Inflammatory macrophage treated with lipopolysaccharide for 1 hour (primary cell): ENCODE results near the gene OVCA2.
"Not testable (repeated sequence)": the region's sequence is repeated elsewhere in the genome, so short reads cannot be mapped to it uniquely, and the experiment has no call there.

Experiments
- DNase-seq, 2 donors: peaks; one replicate each; pipeline ENCODE4 v3.0.0-alpha.2; 2020 to 2022

Gene OVCA2

DNA sequence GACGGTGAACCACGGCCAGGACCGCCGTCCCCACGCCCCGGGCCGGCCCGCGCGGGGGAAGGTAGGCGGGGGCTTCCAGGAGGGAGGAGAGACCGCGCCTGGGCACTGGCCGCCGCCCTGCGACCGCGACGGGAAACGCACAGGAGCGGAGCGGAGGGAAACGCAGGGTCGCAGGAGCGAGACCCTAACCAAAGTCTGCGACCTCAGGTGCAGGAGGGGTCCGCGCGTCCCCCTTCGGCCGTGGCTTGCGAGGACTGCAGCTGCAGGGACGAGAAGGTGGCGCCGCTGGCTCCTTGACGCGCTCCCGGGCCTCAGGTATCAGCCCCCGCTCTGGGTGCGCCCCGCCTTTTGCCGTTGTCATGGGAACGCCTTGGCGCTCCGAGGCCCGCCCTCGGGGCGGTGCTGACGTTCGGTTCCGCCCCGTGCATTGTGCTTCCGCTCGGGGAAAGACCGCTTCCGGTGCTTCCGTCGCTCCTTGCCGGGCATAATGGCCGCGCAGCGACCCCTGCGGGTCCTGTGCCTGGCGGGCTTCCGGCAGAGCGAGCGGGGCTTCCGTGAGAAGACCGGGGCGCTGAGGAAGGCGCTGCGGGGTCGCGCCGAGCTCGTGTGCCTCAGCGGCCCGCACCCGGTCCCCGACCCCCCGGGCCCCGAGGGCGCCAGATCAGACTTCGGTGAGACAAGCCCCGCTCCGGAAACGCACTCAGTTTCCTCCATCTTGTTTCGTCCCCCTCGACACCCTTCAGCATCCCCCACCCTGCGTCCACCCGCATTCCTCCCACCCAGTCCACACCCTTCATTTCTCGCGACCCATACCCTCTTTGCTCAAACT is at the start of gene OVCA2:
Gene OVCA2 (plus strand): TSS at position 462 of the 829 bp plus-strand sequence. CDS start 26 bp downstream, at position 488.
- DNase-seq, result peak; percentile 88 to 95

DNA sequence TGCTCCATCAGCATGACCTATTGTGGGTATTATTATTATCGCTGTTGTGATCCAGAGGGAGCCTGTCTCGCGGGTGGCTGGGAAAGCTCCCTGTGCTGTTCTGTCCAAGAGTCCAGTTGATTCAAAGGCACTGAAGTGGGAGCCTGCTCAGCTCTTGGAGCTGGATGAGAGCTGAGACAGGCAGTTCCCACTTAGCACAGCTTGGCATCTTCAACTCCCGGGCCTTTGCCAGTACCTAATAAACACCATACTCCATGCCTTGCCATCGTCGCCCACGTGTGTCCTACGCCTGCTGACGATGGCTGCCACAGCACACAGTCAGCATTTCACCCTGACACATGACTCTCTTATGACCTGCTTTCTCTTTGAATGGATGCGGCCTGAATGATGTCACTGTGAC is 49.3 kb upstream of the OVCA2 start:
- no peak for DNase-seq

DNA sequence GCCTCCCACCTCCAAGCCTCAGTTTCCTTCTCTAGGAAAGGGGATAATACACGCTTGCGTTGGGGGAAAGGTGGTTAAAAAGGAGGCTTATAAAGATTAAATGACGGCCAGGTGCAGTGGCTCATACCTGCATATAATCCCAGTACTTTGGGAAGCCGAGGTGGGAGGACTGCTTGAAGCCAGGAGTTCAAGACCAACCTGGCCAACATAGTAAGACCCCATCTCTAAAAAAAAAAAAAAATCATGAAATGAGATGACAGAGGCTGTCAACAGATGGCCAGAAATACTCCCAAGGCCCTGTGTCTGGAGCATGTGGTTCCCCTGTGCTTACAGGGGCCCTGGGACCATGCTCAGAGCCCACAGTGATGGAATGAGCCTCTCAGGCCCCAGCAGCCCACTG is 47.1 kb upstream of the OVCA2 start:
- no peak for DNase-seq

DNA sequence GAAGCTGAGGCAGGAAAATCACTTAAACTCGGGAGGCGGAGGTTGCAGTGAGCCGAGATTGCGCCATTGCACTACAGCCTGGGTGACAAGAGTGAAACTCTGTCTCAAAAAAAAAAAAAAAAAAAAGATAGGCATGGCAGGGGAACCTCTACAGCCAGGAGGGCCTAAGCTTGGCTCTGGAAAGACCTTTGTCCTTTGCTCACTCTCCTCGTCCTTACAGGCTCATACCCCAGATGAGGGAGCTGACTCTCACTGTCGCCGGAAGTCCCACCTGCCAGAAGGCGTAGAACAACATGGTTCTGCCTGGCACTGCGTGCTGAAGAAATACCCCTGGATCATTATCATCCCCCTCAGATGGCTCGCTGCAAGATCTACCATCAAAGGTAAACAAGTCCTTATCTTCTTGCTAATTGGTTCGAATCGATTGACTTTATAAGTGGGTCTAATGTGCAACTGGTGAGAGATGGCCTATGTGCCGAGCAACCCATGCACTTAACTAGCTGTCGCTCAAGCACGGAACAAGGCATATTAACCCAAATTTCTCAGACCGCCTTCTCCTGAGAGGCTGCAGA is 46.4 kb upstream of the OVCA2 start:
- DNase-seq, result no peak

DNA sequence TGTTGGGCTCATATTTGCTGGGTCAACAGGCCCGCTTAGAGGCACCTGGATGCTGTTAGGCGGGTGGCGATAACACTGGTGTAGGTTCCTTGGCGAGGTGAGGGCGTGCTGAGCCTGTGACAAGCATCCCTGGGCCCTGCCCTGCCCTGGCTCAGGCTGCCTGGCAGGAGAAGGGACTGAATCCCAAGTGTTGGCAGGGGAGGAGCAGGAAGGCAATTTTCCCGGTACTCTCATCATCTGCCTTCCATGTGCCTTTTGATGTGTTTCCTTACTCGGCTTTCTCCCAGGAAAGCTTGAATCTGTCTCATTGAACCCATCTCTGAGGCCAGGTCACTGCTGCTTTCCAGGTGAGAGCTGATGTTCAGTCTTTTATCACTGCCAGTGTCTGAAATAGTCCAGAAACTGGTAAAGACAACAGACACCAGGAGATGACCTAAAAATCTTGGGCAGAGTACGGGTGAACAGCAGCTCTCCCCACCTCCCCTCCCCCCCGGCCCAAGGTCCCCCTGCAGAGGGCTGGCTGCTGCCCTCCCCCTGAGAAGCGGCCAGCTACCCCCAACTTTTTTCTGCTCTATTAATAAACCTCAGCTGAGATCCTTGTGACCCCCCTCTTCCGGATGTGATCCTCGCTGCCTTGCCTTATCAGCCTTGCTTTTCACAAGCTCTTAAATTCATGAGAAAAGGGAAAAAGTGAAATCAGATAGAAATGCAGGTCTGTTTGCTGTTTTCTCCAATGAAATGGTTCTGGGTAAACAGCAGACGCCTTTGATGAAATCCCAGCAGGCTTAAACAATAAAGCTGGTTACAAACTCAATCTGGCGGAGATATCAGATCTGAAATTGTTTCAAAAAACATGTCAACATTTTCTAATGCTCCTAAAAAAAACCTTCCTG is 45.7 kb upstream of the OVCA2 start:
- no peak for DNase-seq

DNA sequence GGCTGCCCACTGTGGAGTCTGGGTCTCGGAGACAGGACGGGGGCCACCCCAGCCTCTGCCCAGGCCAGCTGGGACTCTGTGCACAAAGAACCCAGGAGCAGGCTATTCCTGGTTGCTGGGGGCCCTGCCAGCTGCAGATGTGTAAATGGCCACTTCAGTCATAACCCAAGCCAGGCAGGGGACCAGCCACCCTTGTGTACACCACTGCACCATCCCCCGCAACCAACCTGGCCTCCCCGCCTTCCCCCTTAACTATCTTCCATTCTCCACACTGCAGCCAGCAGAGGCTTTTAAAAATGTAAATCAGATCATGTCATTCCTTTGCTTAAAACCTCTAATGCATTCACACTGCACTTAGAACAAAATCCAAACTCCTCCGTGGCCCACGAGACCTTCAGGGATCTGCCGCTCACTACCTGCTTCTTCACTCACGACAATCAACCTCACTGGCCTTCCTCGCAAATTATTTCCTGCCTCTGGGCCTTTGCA is 45.0 kb upstream of the OVCA2 start:
- no peak for DNase-seq

DNA sequence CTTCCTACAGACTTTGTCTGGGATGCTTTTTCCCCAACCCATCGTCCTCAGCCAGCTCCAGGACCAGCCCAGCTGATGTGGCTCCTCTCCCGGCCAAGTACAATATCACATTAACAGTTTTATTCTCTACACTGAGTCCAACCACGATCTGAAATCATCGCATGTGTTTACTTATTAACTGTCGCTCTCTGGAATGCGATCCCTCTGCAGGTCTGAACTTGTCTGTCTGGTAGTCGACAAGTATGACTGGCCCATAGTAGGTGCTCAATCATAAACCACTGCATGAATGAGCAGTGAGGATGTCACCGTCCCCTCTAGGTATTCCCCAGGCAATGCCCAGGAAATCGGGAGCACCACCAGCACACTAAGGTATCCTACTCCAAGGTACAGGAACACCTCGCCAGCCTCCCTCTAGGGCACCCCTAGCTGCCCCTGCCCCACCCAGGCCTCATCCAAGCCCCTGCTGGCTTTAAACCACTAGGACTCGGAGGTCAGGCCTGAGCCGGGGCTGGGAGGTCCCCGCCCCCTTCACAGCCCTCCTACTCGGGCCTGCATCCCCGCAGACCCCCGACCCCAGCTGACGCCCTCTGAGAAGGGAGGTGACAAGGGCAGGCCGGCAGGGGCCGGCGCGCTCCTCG is 44.4 kb upstream of the OVCA2 start:
- no peak for DNase-seq

DNA sequence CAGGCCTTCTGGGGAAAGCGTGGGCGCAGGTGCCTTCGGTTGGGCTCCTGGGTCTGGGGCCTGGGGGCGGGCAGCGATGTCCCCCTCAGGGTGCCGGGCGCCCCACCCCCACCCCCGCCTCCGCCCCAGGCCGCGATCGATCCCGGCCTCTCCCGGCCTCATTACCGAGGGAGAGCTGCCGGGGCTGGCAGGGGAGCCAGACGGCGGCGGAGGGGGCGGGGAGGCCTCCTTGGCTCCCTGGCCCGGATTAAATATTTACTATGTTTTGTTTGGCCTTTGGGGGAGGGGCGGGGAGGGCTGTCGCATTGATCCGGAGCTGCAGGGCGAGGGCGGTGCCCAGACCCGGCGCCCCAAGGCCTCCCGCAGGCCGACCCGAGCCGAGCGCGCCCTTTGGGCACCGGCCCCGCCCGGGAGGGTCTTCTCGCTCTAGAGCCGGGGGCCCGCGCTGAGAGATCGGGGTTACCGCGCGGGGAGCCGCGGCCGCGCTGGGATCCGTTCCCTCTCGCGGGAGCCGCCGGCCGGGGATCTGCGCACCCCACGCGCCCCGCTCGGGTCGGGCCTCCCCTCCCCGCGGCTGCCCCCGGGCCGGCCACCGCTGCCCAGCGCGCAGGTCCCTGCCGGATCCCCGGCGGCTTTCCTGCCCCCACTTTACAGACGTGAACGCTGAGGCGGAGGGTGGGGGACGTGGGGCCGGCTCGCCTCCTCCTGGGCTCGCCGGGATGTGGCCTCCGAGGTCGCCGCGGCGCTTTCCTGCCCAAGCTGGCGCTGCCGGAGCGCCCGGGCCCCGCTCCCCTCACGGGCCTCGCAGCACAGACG is 43.7 kb upstream of the OVCA2 start:
- DNase-seq, result no peak

DNA sequence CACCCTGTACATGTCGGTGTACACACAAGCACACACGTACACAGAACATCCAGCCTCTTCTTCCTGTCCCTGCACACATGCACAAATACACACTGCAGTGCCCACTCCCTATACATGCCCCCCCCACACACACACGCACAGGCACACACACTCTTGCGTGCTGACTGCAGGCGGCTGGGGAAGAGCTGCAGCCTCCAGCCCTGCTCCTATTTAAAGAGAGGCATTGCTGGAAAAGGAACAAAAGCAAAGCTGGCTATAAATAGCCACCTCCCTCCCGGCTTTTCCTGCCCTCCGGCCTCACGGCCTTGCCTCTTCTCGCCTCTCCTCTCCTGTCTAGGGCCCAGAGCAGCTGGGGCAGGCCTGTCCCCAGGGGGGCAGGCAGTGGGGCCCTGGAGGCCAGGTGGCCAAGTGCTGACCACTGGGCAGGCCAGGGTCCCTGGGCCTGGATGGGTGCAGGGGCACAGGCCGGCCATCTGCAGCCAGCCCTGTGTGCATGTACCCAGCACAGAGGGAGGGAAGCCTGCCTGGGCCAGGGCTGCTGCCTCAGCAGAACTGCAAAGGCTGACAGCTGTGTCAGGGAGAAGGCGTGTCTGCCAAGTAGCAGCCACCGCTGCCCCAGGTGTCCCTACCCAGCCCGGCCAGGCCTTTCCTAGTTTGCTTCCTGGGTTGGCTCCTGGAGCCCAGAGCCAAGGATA is 42.1 kb upstream of the OVCA2 start:
- DNase-seq, result no peak

DNA sequence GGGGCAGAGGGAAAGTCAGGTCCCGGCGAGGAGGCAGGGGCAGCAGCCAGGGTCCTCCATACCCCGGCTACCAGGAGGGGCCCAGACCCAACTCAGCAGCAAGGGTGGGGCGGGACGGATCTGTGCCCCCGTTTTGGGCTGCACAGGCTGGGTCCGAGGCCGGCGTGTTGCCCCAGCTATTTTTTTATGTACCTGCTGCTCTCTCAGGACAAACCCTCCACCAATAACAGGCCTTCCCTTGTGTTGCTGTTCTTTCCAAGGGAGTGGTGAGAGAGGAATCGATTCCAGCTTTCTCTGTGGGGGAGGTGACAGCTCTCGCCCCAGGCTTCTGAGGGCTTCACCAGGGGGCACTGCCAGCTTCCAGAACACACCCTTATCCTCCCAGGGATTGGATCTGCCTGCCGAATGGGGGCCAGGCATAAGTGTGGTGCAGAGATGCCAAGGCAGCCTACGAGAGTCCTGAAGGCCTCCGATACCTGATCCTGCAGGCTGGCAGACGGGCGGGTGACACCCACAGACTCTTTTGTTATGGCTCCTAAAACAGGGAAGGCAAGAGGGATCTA is 39.0 kb upstream of the OVCA2 start:
- no peak for DNase-seq

DNA sequence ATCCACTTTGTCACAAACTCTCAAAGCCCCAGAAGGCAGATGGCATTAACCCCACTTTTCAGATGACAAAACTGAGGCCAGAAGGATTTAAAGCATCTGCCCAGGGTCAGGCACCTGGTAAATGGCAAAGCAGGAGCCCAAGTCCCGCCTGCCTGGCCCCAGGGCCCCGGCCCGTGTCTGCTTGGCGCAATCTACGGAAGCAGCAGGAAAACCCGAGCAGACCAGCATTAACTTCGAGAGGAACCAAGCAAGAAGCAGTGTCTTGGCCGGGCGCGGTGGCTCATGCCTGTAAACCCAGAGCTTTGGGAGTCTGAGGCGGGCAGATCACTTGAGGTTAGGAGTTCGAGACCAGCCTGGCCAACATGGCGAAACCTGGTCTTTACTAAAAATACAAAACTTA is 38.3 kb upstream of the OVCA2 start:
- DNase-seq, result no peak

DNA sequence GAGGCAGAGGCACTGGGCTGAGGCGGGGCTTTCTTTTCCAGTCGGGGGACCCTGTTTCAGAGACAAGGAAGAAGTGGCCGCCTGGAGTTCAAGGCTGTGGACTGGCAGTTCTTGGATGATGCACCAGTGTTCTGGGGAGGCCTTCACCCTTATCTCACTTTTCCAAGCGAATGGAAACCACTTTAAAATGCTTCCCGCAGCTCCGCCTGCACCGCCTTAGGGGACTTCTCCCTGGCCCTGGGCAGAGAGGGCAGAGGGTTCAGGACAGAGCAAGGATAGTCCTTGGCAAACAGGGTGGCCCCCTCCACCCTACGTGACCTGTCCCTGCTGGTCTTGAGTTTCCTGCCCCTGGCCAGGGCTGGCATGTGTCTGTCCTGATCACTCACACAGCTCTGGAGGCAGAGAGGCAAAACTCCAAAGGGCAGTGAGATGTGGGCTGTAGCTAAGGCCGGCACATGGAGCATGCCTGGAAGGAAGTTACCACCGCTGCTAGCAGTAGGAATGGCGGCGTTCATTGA is 37.3 kb upstream of the OVCA2 start:
- no peak for DNase-seq

DNA sequence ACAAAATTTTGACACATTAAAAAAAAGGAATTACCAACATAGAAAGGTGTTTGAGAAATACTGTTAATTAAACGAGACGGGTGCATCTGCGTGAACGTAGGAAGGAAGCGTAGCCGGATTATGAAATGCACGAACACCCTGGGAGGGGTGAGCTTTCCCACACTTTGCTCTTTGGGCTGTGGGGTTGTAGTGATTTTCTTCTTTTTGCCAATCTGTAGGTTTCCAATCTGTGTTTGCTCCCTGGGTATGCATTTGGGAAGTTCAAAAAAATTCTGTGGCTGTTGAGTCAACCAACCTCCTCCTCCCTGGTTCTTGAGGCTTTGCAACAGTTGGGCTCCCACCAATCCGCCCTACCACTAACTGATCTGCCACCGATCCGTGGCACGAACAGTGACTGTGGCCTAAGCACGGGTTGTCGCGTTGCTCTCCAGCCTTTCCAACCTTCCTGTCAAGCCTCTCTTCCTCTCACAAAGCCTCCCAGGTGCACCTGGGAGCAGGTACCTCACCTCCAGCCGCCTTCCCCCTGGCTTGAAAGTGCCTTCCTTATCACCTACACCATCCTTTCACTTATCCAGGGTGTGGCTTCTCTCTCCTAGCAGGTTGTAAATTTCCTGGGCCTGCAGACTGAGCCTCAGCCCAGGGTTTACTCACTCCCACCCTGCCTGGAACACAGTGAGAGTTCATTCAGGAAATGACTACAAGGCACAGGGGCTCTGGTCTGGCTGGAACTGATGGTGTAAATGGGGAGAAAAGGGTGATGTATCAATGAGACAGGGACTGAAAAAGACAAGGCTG is 33.3 kb upstream of the OVCA2 start:
- peak; percentile 12 to 49 for DNase-seq

DNA sequence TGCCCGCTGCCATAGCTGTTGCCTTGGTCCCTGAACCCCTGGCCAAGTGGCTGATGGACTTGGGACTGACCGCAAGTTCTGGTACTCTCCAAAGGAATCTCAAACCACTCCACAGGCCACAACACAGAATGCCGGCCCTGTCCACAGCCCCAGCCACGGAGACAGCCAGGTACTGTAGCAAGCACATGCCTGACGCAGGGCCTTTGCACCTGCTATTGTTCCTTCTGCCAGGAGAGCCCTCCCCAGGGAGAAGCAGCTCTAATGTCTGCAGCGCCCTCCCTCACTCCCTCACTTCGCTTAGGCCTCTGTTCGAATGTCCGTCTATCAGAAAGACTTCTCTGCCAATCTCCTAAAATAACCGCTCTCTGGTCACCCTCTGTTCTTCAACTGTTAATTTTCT is 32.1 kb upstream of the OVCA2 start:
- DNase-seq, result no peak

DNA sequence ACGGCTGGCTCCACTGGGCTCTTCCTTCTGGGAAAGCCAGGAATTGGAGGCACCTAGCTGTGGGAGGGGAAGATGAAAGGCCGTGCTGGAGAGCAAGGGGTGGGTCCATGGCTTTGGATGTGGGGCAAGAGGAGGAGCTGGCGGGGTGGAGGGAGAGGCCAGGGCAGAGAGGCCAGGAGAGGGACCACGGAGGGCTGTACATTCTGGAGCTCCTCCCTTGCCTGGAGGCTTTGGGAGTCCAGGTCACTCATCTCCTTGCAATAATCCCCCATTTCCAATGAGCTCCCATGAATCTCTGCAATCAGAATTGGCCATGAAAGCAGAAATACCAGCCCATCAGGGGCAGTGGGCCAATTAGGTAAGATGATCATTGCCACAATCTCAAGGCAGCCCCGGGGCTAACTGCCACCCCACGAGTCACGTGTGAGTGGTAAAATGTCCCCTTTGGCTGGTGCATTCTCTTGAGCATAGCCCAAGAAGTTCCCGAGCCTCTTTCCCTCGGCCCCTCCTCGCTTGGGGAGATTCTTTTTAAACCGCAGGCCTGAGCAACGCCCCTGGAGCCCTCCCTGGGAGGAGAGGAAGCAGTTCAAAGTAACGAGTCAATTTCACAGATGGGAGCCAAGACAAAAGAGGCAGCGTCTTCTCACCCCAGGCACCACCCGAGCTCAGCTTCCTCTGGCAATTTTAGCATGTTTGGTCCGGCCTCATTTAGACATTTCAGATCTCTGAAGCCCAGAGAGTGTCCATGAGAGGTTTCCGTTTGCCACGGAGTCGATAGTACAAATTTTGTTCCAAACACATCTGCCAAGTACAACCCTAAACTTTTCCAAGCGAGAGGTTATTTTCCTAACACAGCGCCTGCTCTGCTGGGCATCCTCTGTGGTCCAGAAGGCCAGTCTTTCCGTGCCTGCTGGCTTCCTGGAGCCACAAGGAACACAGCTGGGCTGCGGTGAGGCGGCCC is 30.1 kb upstream of the OVCA2 start:
- DNase-seq, result peak in 1 of 2 donors; percentile 40

DNA sequence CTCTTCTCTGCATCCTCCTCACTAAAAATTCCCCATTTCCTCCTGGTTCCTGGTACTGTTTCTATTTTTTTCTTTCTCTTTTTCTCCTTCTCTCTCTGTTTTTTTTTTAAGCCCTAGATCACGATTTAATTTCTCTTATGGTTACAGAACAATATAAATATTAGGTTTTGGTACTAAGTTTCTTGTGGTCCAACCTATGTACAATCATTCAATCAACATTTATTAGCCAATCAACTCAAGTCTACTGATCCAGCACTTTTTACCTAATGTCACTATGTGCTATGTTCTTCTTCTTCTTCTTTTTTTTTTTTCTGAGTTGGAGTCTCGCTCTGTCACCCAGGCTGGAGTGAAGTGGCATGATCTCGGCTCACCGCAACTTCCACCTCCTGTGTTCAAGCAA is 29.3 kb upstream of the OVCA2 start:
- no peak for DNase-seq

DNA sequence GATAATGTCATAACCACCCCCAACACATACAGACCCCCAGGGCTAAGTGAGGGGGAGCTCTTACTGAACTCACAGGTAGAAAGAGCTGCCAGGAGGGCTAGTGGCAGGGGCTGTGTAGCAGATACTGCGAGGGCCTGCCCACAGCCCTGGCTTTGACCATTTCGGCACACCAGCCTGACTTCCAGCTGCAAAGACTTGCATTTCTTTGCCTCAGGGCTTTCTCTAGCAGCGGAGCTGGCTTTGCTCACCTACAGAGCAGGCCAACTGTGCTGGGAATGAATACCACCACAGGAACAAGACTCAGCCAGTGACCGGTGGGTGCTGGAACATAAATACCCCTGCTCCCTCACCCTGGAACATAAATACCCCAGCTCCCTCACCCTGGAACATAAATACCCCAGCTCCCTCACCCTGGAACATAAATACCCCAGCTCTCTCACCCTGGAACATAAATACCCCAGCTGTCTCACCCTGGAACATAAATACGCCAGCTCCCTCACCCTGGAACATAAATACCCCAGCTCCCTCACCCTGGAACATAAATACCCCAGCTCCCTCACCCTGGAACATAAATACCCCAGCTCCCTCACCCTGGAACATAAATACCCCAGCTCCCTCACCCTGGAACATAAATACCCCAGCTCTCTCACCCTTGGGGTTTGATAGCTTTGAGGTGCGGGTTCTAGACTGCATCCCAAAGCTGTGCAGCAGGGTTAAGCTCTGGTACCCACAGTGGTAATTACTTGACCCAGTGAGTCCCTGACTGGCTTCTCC is 28.4 kb upstream of the OVCA2 start:
- DNase-seq, result not testable (repeated sequence)

DNA sequence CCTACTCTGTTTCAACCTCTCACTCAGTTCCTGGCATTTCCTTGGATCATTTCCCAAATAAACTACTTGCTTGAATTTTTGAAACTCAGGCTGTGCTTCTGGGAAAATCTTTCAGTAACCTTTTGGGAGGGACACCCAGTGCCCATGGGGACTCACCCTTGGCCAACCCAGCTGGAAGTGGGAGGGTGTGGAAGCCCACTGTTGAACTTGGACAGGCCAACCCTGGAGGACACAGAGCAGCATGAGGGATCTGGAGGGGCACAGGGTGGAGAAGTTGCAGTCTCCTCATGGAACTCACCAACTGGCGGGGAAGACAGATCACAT is 27.9 kb upstream of the OVCA2 start:
- no peak for DNase-seq
